Type B pancreatic cell (in vitro differentiated cells): ENCODE measurements around the gene LYPD3. TPM values are rescaled to one million over a fixed set of nuclear protein-coding genes. Genes with fewer than 3 reads are reported as not detected.
"Not testable (repeated sequence)": the region's sequence is repeated elsewhere in the genome, so short reads cannot be mapped to it uniquely, and the experiment has no call there.

Experiments
- DNase-seq: peaks from one replicate; pipeline ENCODE4 v3.0.0; 2021; ENCODE audit warnings: mixed read lengths; ENCODE audit not compliant: unreplicated experiment; ENCODE audit errors: extremely low spot score
- H3K27ac Mint-ChIP-seq: 2 replicates; pipeline ENCODE4 v1.8.0; 2021; ENCODE audit warnings: mild to moderate bottlenecking, mixed read lengths
- H3K27me3 Mint-ChIP-seq: 2 replicates; pipeline ENCODE4 v1.8.0; 2021; ENCODE audit warnings: mixed read lengths
- H3K36me3 Mint-ChIP-seq: 2 replicates; pipeline ENCODE4 v1.8.0; 2021; ENCODE audit warnings: mixed read lengths
- H3K4me1 Mint-ChIP-seq: one replicate; pipeline ENCODE4 v1.8.0; 2021; ENCODE audit warnings: mixed read lengths; ENCODE audit not compliant: unreplicated experiment
- H3K4me3 Mint-ChIP-seq: 2 replicates; pipeline ENCODE4 v1.8.0; 2021; ENCODE audit warnings: mild to moderate bottlenecking, mixed read lengths
- H3K9me3 Mint-ChIP-seq: 2 replicates; pipeline ENCODE4 v1.8.0; 2021; ENCODE audit warnings: mixed read lengths
- long read RNA-seq: library from polyadenylated mRNA; unstranded; transcript quantifications from one replicate; pipeline ENCODE4 v2.0.0, GENCODE V29; 2020
- total RNA-seq: library from RNA; stranded (reverse); gene quantifications from 2 replicates; pipeline ENCODE4 v1.2.1, GENCODE V29; 2021; ENCODE audit warnings: low replicate concordance
- TF ChIP-seq, protein P1 (sequence below): fragments of 200-600 bp; sonication (generic); conservative IDR thresholded peaks from 2 replicates; pipeline ENCODE4 v1.5.0; 2021; ENCODE audit warnings: antibody characterized with exemption, mild to moderate bottlenecking

The LYPD3 gene
- total RNA-seq, result 13.3 and 66.4 TPM in 2 replicates
- long read RNA-seq, transcript LYPD3-201 (5 exons, 1,694 nt), result major isoform, 16 of 23 reads
- long read RNA-seq, partial matches to known transcripts, result 2 of 23 reads
- long read RNA-seq, other reads (novel, unspliced or antisense), result 3 of 23 reads

DNA sequence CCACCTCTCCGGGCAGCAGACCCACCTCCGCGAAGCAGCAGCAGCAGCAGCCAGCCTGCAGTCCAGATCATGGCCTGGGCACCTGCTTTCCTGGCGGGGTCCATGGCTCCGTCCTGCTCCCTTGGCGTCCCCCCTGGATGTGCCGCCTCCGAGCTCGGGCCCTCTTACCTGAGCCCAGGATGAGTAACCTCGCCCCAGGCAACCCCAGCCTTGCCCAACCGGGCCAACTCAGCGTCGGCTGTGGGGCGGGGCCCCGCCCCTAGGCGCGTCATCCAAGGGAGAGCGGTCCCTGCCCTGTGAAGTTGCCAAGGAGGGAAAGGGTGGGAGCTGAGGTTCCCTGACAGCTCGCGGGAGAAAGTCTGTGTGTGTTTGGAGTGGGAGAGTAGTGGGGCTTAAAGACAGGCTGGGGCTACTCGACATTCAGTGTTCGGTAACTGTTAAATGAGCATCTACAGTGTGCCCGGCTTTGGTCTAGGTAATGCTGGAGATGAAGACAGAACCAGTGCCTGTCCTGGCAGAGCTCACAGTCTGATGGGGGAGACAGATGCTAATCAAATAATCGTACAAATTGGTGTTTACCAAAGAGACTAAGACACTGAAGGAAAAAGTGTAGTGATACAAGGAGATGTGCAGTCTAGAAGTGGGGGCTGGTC, at the start of gene LYPD3:
TSS of gene LYPD3 (minus strand) at position 141 of the 653 bp plus-strand sequence. CDS start at position 104, 37 bp downstream.
- Mint-ChIP-seq H3K9me3 (no peaks in the 10 kb centered on the region), H3K27me3 (peaks cover 3% of the 10 kb centered on the region), H3K36me3 (no peaks in the 10 kb centered on the region), H3K4me1 (peaks cover 17% of the 10 kb centered on the region), H3K27ac (peak within 1 kb of the TSS; percentile 95), H3K4me3 (peak within 1 kb of the TSS; percentile 96)
- TF ChIP-seq, protein P1, sequence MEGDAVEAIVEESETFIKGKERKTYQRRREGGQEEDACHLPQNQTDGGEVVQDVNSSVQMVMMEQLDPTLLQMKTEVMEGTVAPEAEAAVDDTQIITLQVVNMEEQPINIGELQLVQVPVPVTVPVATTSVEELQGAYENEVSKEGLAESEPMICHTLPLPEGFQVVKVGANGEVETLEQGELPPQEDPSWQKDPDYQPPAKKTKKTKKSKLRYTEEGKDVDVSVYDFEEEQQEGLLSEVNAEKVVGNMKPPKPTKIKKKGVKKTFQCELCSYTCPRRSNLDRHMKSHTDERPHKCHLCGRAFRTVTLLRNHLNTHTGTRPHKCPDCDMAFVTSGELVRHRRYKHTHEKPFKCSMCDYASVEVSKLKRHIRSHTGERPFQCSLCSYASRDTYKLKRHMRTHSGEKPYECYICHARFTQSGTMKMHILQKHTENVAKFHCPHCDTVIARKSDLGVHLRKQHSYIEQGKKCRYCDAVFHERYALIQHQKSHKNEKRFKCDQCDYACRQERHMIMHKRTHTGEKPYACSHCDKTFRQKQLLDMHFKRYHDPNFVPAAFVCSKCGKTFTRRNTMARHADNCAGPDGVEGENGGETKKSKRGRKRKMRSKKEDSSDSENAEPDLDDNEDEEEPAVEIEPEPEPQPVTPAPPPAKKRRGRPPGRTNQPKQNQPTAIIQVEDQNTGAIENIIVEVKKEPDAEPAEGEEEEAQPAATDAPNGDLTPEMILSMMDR, result no peak
- DNase-seq, result no peak

DNA sequence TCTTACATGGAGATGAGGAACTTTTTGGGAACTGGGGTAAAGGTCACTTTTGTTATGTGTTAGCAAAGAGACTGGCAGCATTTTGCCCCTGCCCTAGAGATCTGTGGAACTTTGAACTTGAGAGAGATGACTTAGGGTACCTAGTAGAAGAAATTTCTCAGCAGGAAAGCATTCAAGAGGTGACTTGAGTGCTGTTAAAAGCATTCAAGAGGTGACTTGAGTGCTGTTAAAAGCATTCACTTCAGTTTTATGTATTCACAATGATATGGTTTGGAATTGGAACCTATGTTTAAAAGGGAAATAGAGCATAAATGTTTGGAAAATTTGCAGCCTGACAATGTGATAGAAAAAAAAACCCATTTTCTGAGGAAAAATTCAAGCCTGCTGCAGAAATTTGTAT, 47.0 kb upstream of the LYPD3 start:
- H3K36me3 Mint-ChIP-seq, result peaks cover 32% of the 10 kb centered on the region
- not testable (repeated sequence) for DNase-seq, H3K4me1 Mint-ChIP-seq, H3K27me3 Mint-ChIP-seq, H3K4me3 Mint-ChIP-seq, H3K9me3 Mint-ChIP-seq
- peak overlapping the region; percentile 4 for H3K27ac Mint-ChIP-seq

DNA sequence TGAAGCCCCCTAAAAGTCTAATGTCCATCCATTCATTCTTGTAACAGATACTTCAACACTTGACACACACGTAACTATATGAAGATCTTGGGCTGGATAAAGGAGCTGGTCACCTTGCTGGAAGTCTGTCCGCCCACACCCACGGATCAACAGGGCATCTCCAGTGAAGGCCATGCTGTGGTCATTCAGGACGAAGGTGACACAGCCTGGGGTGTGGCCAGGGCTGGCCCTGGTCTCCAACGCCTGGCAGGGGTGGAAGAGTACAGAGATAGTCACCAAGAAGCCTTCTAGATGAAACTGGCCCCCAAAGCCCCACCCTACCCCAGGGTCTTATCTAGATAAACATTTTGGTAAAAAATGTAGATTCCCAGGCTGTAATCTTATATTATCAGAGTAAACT, 45.9 kb upstream of the LYPD3 start:
- TF ChIP-seq, protein P1, result no peak
- Mint-ChIP-seq H3K9me3 (no peaks in the 10 kb centered on the region), H3K4me1 (no peaks in the 10 kb centered on the region), H3K4me3 (no peak overlapping the region), H3K27me3 (no peaks in the 10 kb centered on the region), H3K27ac (no peak overlapping the region), H3K36me3 (peaks cover 32% of the 10 kb centered on the region)
- DNase-seq, result no peak

DNA sequence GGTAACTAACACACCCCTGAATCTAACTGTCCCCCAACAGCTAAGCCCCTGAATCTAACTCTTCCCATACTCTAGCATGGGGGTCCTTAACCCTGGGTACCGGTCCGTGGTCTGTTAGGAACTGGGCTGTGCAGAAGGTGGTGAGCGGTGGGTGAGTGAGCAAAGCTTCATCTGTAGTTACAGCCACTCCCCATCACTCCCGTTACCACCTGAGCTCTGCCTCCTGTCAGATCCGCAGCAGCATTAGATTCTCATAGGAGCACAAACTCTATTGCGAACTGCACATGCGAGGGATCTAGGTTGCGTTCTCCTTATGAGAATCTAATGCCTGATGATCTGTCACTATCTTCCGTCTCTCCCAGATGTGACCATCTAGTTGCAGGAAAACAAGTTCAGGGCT, 45.3 kb upstream of the LYPD3 start:
- no peak for DNase-seq
- no peak overlapping the region for H3K4me3 Mint-ChIP-seq
- no peaks in the 10 kb centered on the region for H3K9me3 Mint-ChIP-seq
- TF ChIP-seq, protein P1, result no peak
- no peak overlapping the region for H3K27ac Mint-ChIP-seq
- H3K27me3 Mint-ChIP-seq, result no peaks in the 10 kb centered on the region
- no peaks in the 10 kb centered on the region for H3K4me1 Mint-ChIP-seq
- peaks cover 32% of the 10 kb centered on the region for H3K36me3 Mint-ChIP-seq

DNA sequence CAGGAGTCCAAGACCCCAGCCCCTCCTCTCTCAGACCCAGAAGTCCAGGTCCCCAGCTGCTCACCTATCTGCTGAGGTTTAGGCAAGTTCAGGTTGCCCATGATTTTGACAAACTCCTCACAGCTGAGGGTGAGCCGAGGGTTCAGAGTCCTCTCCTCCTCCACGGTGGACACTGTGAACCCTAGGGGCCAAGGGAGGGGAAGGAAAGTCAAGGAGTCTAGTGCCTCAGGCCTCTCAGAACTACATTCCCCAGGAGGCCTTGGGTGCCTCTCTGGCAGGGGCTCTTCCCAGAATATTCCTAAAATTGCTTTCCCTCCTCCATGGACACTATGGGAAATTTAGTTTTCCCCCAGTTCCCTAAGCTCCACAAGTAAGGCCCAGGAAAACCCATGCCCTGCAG, 42.5 kb upstream of the LYPD3 start:
- Mint-ChIP-seq H3K9me3 (no peaks in the 10 kb centered on the region), H3K4me1 (peaks cover 16% of the 10 kb centered on the region), H3K27ac (peak overlapping the region; percentile 72), H3K36me3 (peaks cover 36% of the 10 kb centered on the region), H3K4me3 (no peak overlapping the region), H3K27me3 (no peaks in the 10 kb centered on the region)
- TF ChIP-seq, protein P1, result no peak
- no peak for DNase-seq

DNA sequence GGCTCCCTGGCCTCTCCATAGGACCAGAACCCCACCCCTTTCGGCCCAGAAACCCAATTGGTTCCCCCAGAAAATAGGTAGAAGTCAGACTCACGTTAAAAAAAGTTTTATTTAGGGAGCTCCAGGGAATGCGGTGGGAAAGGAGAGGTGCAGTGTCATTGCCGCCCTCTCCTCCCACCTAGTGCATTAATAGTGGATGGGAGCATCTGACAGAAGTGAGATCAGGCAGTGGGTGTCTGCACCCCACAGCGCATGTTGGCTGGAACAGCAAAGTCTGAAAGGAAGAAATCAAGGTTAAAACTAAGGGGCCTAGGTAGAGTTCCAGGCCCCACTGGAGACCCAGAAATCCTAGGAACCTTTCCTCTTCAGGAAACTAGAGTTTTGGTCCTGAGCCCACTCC, 41.2 kb upstream of the LYPD3 start:
- DNase-seq, result no peak
- Mint-ChIP-seq H3K4me1 (peaks cover 19% of the 10 kb centered on the region), H3K9me3 (no peaks in the 10 kb centered on the region), H3K27ac (peak overlapping the region; percentile 59), H3K4me3 (no peak overlapping the region), H3K27me3 (no peaks in the 10 kb centered on the region), H3K36me3 (peaks cover 27% of the 10 kb centered on the region)
- TF ChIP-seq, protein P1, result no peak
